ENCODE measurements around the gene ANO2. TPM values are rescaled to one million over a fixed set of nuclear protein-coding genes. Genes with fewer than 3 reads are reported as not detected.

Gene ANO2
- total RNA-seq, 2 donors from 2014 or later, result 2.8 to 9.3 TPM

DNA sequence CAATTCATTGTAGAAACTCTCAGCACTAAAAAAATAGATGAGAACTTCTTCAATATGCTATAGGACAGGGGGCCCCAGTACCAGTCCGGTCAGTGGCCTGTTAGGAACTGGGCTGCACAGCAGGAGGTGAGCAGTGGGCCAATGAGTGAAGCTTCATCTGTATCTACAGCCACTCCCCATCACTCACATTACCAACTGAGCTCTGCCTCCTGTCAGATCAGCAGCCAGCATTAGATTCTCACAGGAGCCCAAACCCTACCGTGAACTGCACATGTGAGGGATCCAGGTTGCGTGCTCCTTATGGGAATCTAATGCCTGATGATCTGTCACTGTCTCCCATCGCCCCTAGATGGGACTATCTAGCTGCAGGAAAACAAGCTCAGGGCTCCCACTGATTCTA, 15.7 kb upstream of the ANO2 start:
- Histone ChIP-seq H3K27me3 (no peaks in the 10 kb centered on the region), H3K4me3 (no peak overlapping the region), H3K4me1 (no peaks in the 10 kb centered on the region), H3K9me3 (no peaks in the 10 kb centered on the region), H3K27ac (no peak overlapping the region), H3K36me3 (no peaks in the 10 kb centered on the region)
- DNase-seq (ENCODE audit: low spot score), result no peak
- no peak for TF ChIP-seq CTCF (IDR thresholded peaks at IDR 0.05)

- H3K4me3 ChIP-seq, result no peak overlapping the region
- DNase-seq (ENCODE audit: low spot score), result no peak
- no peaks in the 10 kb centered on the region for H3K9me3 ChIP-seq
- H3K4me1 ChIP-seq, result no peaks in the 10 kb centered on the region
- TF ChIP-seq CTCF (IDR thresholded peaks at IDR 0.05), result no peak
- no peak overlapping the region for H3K27ac ChIP-seq
- no peaks in the 10 kb centered on the region for H3K36me3 ChIP-seq
- no peaks in the 10 kb centered on the region for H3K27me3 ChIP-seq
Observed at GRCh38 chr12:5956987-5957386, 11.9 kb upstream of the ANO2 start.

- peaks cover 9% of the 10 kb centered on the region for H3K36me3 ChIP-seq
- no peak overlapping the region for H3K4me3 ChIP-seq
- no peaks in the 10 kb centered on the region for H3K27me3 ChIP-seq
- H3K9me3 ChIP-seq, result no peaks in the 10 kb centered on the region
- no peak for TF ChIP-seq CTCF (IDR thresholded peaks at IDR 0.05)
- no peak overlapping the region for H3K27ac ChIP-seq
- H3K4me1 ChIP-seq, result no peaks in the 10 kb centered on the region
- DNase-seq (ENCODE audit: low spot score), result no peak
Observed at GRCh38 chr12:5954661-5955060, 9.6 kb upstream of the ANO2 start.

DNA sequence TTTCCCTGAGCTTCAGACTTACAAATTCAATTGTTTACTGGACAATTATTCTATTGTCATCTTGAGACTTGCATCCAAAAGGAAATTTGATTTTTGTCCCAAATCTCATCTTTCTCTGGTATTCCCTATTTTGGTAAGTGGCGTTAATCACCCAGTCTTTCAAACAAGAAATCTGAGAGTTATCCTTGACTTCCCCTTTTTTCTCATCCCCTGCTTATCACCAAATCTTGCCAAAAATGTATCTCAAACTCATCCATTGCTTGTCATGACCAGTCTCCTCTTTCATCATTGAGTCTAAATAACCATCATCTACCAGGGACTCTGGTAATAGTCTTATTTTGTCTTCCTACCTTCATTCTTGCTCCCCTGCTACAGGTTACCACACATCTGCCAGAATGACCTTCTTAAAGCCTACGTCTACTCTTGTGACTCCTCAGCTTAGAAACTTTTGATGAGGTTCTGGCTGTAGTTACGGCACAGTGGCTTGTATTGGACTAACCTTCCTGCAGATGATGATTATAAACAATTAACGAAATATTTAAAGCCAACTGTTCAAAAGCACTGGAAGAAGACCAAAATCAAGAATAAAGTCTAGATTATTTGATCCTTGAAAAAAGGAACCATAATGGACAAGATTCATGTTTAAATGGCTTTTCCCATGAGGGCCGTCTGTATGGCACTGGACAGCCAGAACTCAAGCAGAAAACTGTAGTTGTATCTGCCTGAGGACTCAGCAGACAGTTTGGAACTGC, 9.0 kb upstream of the ANO2 start:
- H3K4me1 ChIP-seq, result no peaks in the 10 kb centered on the region
- no peaks in the 10 kb centered on the region for H3K9me3 ChIP-seq
- H3K27me3 ChIP-seq, result no peaks in the 10 kb centered on the region
- DNase-seq (ENCODE audit: low spot score), result no peak
- H3K36me3 ChIP-seq, result peaks cover 9% of the 10 kb centered on the region
- H3K27ac ChIP-seq, result no peak overlapping the region
- TF ChIP-seq CTCF (IDR thresholded peaks at IDR 0.05), result no peak
- H3K4me3 ChIP-seq, result no peak overlapping the region

- H3K27ac ChIP-seq, result no peak overlapping the region
- no peaks in the 10 kb centered on the region for H3K9me3 ChIP-seq
- DNase-seq (ENCODE audit: low spot score), result no peak
- TF ChIP-seq CTCF (IDR thresholded peaks at IDR 0.05), result no peak
- H3K36me3 ChIP-seq, result peaks cover 9% of the 10 kb centered on the region
- H3K4me1 ChIP-seq, result no peaks in the 10 kb centered on the region
- H3K27me3 ChIP-seq, result no peaks in the 10 kb centered on the region
- H3K4me3 ChIP-seq, result no peak overlapping the region
Observed at GRCh38 chr12:5952031-5952430, 7.0 kb upstream of the ANO2 start.

GRCh38 chr12:5948696-5949095, 3.6 kb upstream of the ANO2 start:
- Histone ChIP-seq H3K36me3 (peaks cover 9% of the 10 kb centered on the region), H3K4me3 (no peak overlapping the region), H3K4me1 (peaks cover 0 to 13% of the 10 kb centered on the region in 2 donors), H3K27me3 (no peaks in the 10 kb centered on the region), H3K27ac (no peak overlapping the region), H3K9me3 (no peaks in the 10 kb centered on the region)
- DNase-seq (ENCODE audit: low spot score), result no peak
- TF ChIP-seq CTCF (IDR thresholded peaks at IDR 0.05), result no peak

Data from right atrium auricular region (tissue), 2 donors.